ENCODE measurements around the gene ZNF716.

Gene ZNF716

GRCh38 chr7:57425969-57426628 lies 23.9 kb upstream of the ZNF716 start:
- peak; percentile 19 for TF ChIP-seq CTCF (IDR thresholded peaks at IDR 0.05; ENCODE audit: control extremely low read depth, extremely low read depth, low read depth, missing control alignments)
- POLR2A ChIA-PET, result no interaction called here
- no peak for DNase-seq (ENCODE audit: extremely low spot score)
- CTCF ChIA-PET, result no interaction called here

GRCh38 chr7:57426629-57427003 lies 23.4 kb upstream of the ZNF716 start:
- DNase-seq (ENCODE audit: extremely low spot score), result no peak
- no peak for TF ChIP-seq CTCF (IDR thresholded peaks at IDR 0.05; ENCODE audit: control extremely low read depth, extremely low read depth, low read depth, missing control alignments)
- ChIA-PET CTCF (no interaction called here), POLR2A (no interaction called here)

- no peak for TF ChIP-seq CTCF (IDR thresholded peaks at IDR 0.05; ENCODE audit: control extremely low read depth, extremely low read depth, low read depth, missing control alignments)
- DNase-seq (ENCODE audit: extremely low spot score), result no peak
- CTCF ChIA-PET, result no interaction called here
Observed at GRCh38 chr7:57427146-57427545, 22.8 kb upstream of the ZNF716 start.

GRCh38 chr7:57427594-57427993 lies 22.4 kb upstream of the ZNF716 start:
- POLR2A ChIA-PET, result no interaction called here
- no peak for TF ChIP-seq CTCF (IDR thresholded peaks at IDR 0.05; ENCODE audit: control extremely low read depth, extremely low read depth, low read depth, missing control alignments)
- CTCF ChIA-PET, result no interaction called here

More at GRCh38 chr7:57427146-57427545, 22.8 kb upstream of the ZNF716 start:
- POLR2A ChIA-PET, result no interaction called here

GRCh38 chr7:57432583-57432982 lies 17.4 kb upstream of the ZNF716 start:
- ChIA-PET CTCF (no interaction called here), POLR2A (no interaction called here)
- no peak for DNase-seq (ENCODE audit: extremely low spot score)
- no peak for TF ChIP-seq CTCF (IDR thresholded peaks at IDR 0.05; ENCODE audit: control extremely low read depth, extremely low read depth, low read depth, missing control alignments)

More at GRCh38 chr7:57427594-57427993, 22.4 kb upstream of the ZNF716 start:
- no peak for DNase-seq (ENCODE audit: extremely low spot score)

- no peak for DNase-seq (ENCODE audit: extremely low spot score)
- ChIA-PET CTCF (no interaction called here), POLR2A (no interaction called here)
- TF ChIP-seq CTCF (IDR thresholded peaks at IDR 0.05; ENCODE audit: control extremely low read depth, extremely low read depth, low read depth, missing control alignments), result no peak
Observed at GRCh38 chr7:57437581-57437980, 12.4 kb upstream of the ZNF716 start.

- TF ChIP-seq CTCF (IDR thresholded peaks at IDR 0.05; ENCODE audit: control extremely low read depth, extremely low read depth, low read depth, missing control alignments), result no peak
- DNase-seq (ENCODE audit: extremely low spot score), result no peak
- POLR2A ChIA-PET, result no interaction called here
- CTCF ChIA-PET, result no interaction called here
Observed at GRCh38 chr7:57438244-57438643, 11.7 kb upstream of the ZNF716 start.

All from GM10248 (cell line).